ENCODE results near the gene ZC3H12A.

ZC3H12A gene

GRCh38 chr1:37474046-37474696 lies at the start of gene ZC3H12A (continued):
- TF ChIP-seq ZSCAN30 (tag by site-specific recombination; IDR thresholded peaks at IDR 0.05) (peak; percentile 63; the same call in 1 of the 2 replicates), GLIS1 (tag by site-specific recombination; IDR thresholded peaks at IDR 0.05) (peak; percentile 70), KLF7 (tag by site-specific recombination; IDR thresholded peaks at IDR 0.05; ENCODE audit: borderline replicate concordance) (no peak), ZIC2 (tag by site-specific recombination; IDR thresholded peaks at IDR 0.05) (peak; percentile 54), ZNF677 (tag by site-specific recombination; IDR thresholded peaks at IDR 0.05) (no peak), SP2 (tag by site-specific recombination; IDR thresholded peaks at IDR 0.05) (peak; percentile 61), CTCF (tag by site-specific recombination; IDR thresholded peaks at IDR 0.05) (no peak), ZBTB8A (tag by site-specific recombination; IDR thresholded peaks at IDR 0.05) (no peak), ZNF544 (tag by site-specific recombination; IDR thresholded peaks at IDR 0.05) (no peak), ZNF184 (tag by site-specific recombination; IDR thresholded peaks at IDR 0.05) (peak; percentile 45; the same call in 1 of the 2 replicates), ZNF138 (tag by site-specific recombination; IDR thresholded peaks at IDR 0.05; ENCODE audit: borderline replicate concordance) (no peak), ZNF155 (tag by site-specific recombination; IDR thresholded peaks at IDR 0.05) (no peak), YY1 (tag by site-specific recombination; IDR thresholded peaks at IDR 0.05) (no peak), ZEB2 (tag by site-specific recombination; IDR thresholded peaks at IDR 0.05) (peak; percentile 86), ZNF791 (tag by site-specific recombination; IDR thresholded peaks at IDR 0.05) (no peak), ZNF214 (tag by site-specific recombination; IDR thresholded peaks at IDR 0.05; ENCODE audit: borderline replicate concordance) (no peak), ZNF174 (tag by site-specific recombination; IDR thresholded peaks at IDR 0.05) (no peak), ZBTB6 (tag by site-specific recombination; IDR thresholded peaks at IDR 0.05) (no peak), ZNF175 (tag by site-specific recombination; IDR thresholded peaks at IDR 0.05) (no peak), SCRT1 (tag by site-specific recombination; IDR thresholded peaks at IDR 0.05; ENCODE audit: borderline replicate concordance) (no peak), ZNF132 (tag by site-specific recombination; IDR thresholded peaks at IDR 0.05; ENCODE audit: borderline replicate concordance) (no peak), ZSCAN5A (tag by site-specific recombination; IDR thresholded peaks at IDR 0.05) (no peak), PBX3 (CRISPR knock-in tag; IDR thresholded peaks at IDR 0.05) (peak; percentile 40; the same call in 1 of the 2 replicates), ZNF701 (tag by site-specific recombination; IDR thresholded peaks at IDR 0.05) (no peak), ZNF843 (tag by site-specific recombination; IDR thresholded peaks at IDR 0.05) (0 out of 2 replicates have a peak, but pooled peaks have one; percentile 13), ZNF404 (tag by site-specific recombination; IDR thresholded peaks at IDR 0.05) (no peak), ZNF585B (tag by site-specific recombination; IDR thresholded peaks at IDR 0.05) (no peak), ZBTB26 (tag by site-specific recombination; optimal IDR thresholded peaks at IDR 0.05) (peak; percentile 51)
- TF ChIP-seq, protein P1, sequence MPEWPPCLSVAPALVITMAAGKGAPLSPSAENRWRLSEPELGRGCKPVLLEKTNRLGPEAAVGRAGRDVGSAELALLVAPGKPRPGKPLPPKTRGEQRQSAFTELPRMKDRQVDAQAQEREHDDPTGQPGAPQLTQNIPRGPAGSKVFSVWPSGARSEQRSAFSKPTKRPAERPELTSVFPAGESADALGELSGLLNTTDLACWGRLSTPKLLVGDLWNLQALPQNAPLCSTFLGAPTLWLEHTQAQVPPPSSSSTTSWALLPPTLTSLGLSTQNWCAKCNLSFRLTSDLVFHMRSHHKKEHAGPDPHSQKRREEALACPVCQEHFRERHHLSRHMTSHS (tag by site-specific recombination; IDR thresholded peaks at IDR 0.05) = no peak
- TF ChIP-seq, protein P2, sequence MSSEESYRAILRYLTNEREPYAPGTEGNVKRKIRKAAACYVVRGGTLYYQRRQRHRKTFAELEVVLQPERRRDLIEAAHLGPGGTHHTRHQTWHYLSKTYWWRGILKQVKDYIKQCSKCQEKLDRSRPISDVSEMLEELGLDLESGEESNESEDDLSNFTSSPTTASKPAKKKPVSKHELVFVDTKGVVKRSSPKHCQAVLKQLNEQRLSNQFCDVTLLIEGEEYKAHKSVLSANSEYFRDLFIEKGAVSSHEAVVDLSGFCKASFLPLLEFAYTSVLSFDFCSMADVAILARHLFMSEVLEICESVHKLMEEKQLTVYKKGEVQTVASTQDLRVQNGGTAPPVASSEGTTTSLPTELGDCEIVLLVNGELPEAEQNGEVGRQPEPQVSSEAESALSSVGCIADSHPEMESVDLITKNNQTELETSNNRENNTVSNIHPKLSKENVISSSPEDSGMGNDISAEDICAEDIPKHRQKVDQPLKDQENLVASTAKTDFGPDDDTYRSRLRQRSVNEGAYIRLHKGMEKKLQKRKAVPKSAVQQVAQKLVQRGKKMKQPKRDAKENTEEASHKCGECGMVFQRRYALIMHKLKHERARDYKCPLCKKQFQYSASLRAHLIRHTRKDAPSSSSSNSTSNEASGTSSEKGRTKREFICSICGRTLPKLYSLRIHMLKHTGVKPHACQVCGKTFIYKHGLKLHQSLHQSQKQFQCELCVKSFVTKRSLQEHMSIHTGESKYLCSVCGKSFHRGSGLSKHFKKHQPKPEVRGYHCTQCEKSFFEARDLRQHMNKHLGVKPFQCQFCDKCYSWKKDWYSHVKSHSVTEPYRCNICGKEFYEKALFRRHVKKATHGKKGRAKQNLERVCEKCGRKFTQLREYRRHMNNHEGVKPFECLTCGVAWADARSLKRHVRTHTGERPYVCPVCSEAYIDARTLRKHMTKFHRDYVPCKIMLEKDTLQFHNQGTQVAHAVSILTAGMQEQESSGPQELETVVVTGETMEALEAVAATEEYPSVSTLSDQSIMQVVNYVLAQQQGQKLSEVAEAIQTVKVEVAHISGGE (tag by site-specific recombination; conservative IDR thresholded peaks at IDR 0.05; ENCODE audit: low read depth) = no peak
